ENCODE results near the gene ANKRD65. TPM values are rescaled to one million over a fixed set of nuclear protein-coding genes. Genes with fewer than 3 reads are reported as not detected.

Gene ANKRD65
- total RNA-seq, 3 donors from 2014 or later (not counting 1 experiment from before 2014, with no cell fraction given): not detected

DNA sequence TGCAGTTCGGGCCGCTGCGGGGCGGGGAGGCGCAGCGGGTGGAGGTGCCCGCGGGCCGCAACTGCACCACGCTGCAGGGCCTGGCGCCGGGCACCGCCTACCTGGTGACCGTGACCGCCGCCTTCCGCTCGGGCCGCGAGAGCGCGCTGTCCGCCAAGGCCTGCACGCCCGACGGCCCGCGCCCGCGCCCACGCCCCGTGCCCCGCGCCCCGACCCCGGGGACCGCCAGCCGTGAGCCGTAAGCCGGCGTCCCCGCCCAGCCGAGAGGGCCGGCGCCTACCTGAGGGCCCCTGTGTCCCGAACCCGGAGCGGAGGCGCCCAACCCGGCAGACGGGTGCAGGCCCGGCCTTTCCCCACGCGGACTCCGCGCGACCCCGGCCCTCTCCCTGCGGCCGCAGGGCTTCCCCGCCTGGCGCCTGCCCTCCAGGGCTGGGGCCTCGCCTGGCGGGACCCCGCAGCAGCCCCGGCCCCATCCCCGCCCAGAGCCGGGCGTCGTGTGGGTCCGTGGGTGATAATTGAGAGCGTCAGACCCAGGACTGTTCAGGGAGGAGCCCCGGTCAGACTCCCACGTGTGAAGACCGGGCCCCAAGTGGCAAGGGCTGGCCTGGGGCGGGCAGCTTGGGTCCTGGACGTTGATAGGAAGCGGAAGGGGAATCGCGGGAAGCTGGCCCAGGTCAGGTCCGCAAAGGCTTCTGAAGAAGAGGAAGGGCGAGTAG is 18.6 kb upstream of the ANKRD65 start:
- no peak overlapping the region for H3K27ac Mint-ChIP-seq
- no peak overlapping the region for H3K4me3 ChIP-seq (ENCODE audit: low read length)
- H3K36me3 ChIP-seq (ENCODE audit: control insufficient read depth, insufficient read depth, low read length): no peaks in the 10 kb centered on the region
- H3K9me3 Mint-ChIP-seq: no peaks in the 10 kb centered on the region
- no peak overlapping the region for H3K27ac ChIP-seq (ENCODE audit: low read length)
- no peak overlapping the region for H3K4me3 Mint-ChIP-seq
- H3K36me3 Mint-ChIP-seq: no peaks in the 10 kb centered on the region
- H3K27me3 ChIP-seq (ENCODE audit: control insufficient read depth, insufficient read depth, low read length): peaks cover 30% of the 10 kb centered on the region
- DNase-seq (no peak), ATAC-seq (no peak)
- no peaks in the 10 kb centered on the region for H3K9me3 ChIP-seq (ENCODE audit: control insufficient read depth, insufficient read depth, low read length)
- 86% methylated on average over 82 of the region's 82 CpGs for WGBS (ENCODE audit: insufficient coverage)
- H3K27me3 Mint-ChIP-seq (ENCODE audit: low read depth in 2 of 2): peaks cover 0 to 11% of the 10 kb centered on the region in 2 donors
- peaks cover 4 to 10% of the 10 kb centered on the region in 2 donors for H3K4me1 Mint-ChIP-seq
- TF ChIP-seq, protein P1, sequence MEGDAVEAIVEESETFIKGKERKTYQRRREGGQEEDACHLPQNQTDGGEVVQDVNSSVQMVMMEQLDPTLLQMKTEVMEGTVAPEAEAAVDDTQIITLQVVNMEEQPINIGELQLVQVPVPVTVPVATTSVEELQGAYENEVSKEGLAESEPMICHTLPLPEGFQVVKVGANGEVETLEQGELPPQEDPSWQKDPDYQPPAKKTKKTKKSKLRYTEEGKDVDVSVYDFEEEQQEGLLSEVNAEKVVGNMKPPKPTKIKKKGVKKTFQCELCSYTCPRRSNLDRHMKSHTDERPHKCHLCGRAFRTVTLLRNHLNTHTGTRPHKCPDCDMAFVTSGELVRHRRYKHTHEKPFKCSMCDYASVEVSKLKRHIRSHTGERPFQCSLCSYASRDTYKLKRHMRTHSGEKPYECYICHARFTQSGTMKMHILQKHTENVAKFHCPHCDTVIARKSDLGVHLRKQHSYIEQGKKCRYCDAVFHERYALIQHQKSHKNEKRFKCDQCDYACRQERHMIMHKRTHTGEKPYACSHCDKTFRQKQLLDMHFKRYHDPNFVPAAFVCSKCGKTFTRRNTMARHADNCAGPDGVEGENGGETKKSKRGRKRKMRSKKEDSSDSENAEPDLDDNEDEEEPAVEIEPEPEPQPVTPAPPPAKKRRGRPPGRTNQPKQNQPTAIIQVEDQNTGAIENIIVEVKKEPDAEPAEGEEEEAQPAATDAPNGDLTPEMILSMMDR (IDR thresholded peaks at IDR 0.05): no peak
- peaks cover 19% of the 10 kb centered on the region for H3K4me1 ChIP-seq (ENCODE audit: control insufficient read depth, insufficient read depth, low read length)
- intact Hi-C loops (cut with micrococcal nuclease): no loop called here

DNA sequence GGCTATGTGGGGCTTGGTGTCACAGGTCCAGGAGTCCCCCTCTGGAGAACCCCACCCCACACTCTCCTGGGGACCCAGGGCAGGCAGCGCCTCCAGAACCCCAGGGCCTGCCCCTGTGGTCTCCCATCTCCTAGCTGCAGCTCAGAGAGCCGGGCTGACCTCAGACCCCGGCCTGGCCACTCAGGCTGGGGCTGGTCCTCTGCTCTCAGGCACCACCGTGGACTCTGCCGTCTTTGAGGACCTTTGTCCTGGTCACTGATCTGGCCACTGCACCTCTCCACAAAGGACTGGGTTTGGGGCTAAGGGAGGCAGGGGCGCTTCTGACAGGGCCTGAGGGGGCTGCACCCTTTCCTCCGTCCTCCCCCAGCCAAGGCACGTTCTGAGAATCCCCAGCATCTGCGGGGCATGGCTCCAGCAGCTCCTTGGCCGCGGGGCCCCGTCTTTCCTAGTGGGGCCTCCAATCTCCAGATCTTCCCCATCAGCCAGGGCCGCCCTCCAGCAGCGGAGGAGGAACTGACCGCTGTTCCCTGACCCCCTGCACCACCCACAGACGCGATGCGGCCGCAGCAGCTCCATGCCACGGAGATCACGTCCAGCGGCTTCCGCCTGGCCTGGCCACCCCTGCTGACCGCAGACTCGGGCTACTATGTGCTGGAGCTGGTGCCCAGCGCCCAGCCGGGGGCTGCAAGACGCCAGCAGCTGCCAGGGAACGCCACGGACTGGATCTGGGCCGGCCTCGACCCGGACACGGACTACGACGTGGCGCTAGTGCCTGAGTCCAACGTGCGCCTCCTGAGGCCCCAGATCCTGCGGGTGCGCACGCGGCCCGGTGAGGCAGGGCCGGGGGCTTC is 17.7 kb upstream of the ANKRD65 start:
- Histone ChIP-seq H3K4me1 (ENCODE audit: control insufficient read depth, insufficient read depth, low read length) (peaks cover 27% of the 10 kb centered on the region), H3K4me3 (ENCODE audit: low read length) (no peak overlapping the region), H3K36me3 (ENCODE audit: control insufficient read depth, insufficient read depth, low read length) (no peaks in the 10 kb centered on the region), H3K27ac (ENCODE audit: low read length) (no peak overlapping the region), H3K9me3 (ENCODE audit: control insufficient read depth, insufficient read depth, low read length) (no peaks in the 10 kb centered on the region), H3K27me3 (ENCODE audit: control insufficient read depth, insufficient read depth, low read length) (peaks cover 38% of the 10 kb centered on the region)
- intact Hi-C loops (cut with micrococcal nuclease): no loop called here
- H3K36me3 Mint-ChIP-seq: no peaks in the 10 kb centered on the region
- peaks cover 4 to 10% of the 10 kb centered on the region in 2 donors for H3K4me1 Mint-ChIP-seq
- DNase-seq: no peak
- H3K27me3 Mint-ChIP-seq (ENCODE audit: low read depth in 2 of 2): peaks cover 0 to 11% of the 10 kb centered on the region in 2 donors
- H3K27ac Mint-ChIP-seq: no peak overlapping the region
- ATAC-seq: no peak
- WGBS (ENCODE audit: insufficient coverage): 91% methylated on average over 45 of the region's 45 CpGs
- H3K9me3 Mint-ChIP-seq: no peaks in the 10 kb centered on the region
- TF ChIP-seq, protein P1 (IDR thresholded peaks at IDR 0.05): no peak
- H3K4me3 Mint-ChIP-seq: no peak overlapping the region

DNA sequence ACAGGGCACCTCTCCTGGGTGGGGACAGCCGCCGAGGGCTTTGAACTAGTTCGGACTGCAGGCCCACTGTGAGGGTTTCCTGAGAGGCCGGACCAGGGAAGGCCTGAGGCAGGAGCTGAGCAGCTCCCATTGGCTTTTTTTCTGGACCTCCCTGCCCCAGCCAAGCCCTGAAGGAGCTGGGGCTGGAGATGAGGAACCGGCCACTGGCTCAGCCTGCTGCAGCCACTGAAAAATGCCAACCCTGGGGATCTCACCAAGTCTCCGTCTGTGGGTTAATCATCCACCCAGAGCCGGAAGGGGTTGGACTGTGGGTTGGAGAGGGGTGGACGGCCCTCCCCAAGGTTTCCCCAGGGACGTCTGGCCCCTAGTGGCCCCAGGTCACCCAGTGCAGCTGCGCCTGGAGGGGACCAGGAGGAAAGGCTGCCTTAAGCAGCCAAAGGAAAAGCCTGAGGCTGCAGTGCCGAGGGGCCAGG is 16.9 kb upstream of the ANKRD65 start:
- no peaks in the 10 kb centered on the region for H3K9me3 ChIP-seq (ENCODE audit: control insufficient read depth, insufficient read depth, low read length)
- Mint-ChIP-seq H3K4me3 (no peak overlapping the region), H3K36me3 (no peaks in the 10 kb centered on the region), H3K9me3 (no peaks in the 10 kb centered on the region), H3K27me3 (ENCODE audit: low read depth in 2 of 2) (peaks cover 0 to 11% of the 10 kb centered on the region in 2 donors), H3K27ac (no peak overlapping the region), H3K4me1 (peaks cover 4 to 10% of the 10 kb centered on the region in 2 donors)
- no peaks in the 10 kb centered on the region for H3K36me3 ChIP-seq (ENCODE audit: control insufficient read depth, insufficient read depth, low read length)
- peaks cover 38% of the 10 kb centered on the region for H3K27me3 ChIP-seq (ENCODE audit: control insufficient read depth, insufficient read depth, low read length)
- intact Hi-C loops (cut with micrococcal nuclease): no loop called here
- 50% methylated on average over 11 of the region's 11 CpGs for WGBS (ENCODE audit: insufficient coverage)
- H3K27ac ChIP-seq (ENCODE audit: low read length): no peak overlapping the region
- no peak for DNase-seq
- H3K4me1 ChIP-seq (ENCODE audit: control insufficient read depth, insufficient read depth, low read length): peaks cover 27% of the 10 kb centered on the region
- no peak overlapping the region for H3K4me3 ChIP-seq (ENCODE audit: low read length)
- ATAC-seq: no peak
- TF ChIP-seq, protein P1 (IDR thresholded peaks at IDR 0.05): no peak
